Mesenchymal stem cell (in vitro differentiated cells and primary cell): ENCODE data around the gene GPX6.

Source experiments
- DNase-seq: peaks from one replicate; pipeline ENCODE4 v3.0.0-alpha.2; 2013
- H2AFZ ChIP-seq: one replicate; pipeline ENCODE4 v1.6.1; 2013; ENCODE audit warnings: low read depth, mild to moderate bottlenecking, control low read depth, inconsistent platforms, low read length, moderate library complexity
- H2AK5ac ChIP-seq: 2 replicates; pipeline ENCODE4 v1.6.1; 2013; ENCODE audit warnings: low read length, moderate library complexity, mild to moderate bottlenecking, inconsistent platforms; ENCODE audit not compliant: severe bottlenecking
- H2BK120ac ChIP-seq: one replicate; pipeline ENCODE4 v1.6.1; 2013; ENCODE audit warnings: low read depth, mild to moderate bottlenecking, inconsistent platforms, low read length, moderate library complexity
- H2BK12ac ChIP-seq, 2 experiments: one replicate each; pipeline ENCODE4 v1.6.1; 2013; ENCODE audit warnings: inconsistent platforms in 2 of 2, low read length in 2 of 2, mild to moderate bottlenecking in 2 of 2, moderate library complexity in 2 of 2, control low read depth in 1 of 2
- H2BK15ac ChIP-seq: one replicate; pipeline ENCODE4 v1.6.1; 2013; ENCODE audit warnings: mild to moderate bottlenecking, low read depth, inconsistent platforms; ENCODE audit not compliant: poor library complexity, severe bottlenecking
- H2BK5ac ChIP-seq: 2 replicates; pipeline ENCODE4 v1.6.1; 2013; ENCODE audit warnings: low read depth, mild to moderate bottlenecking, low read length, control low read depth, inconsistent platforms; ENCODE audit not compliant: poor library complexity, severe bottlenecking
- H3K14ac ChIP-seq, 2 experiments: one replicate each; pipeline ENCODE4 v1.6.1; 2013; ENCODE audit warnings: inconsistent platforms in 2 of 2, low read length in 2 of 2, control low read depth in 1 of 2, mild to moderate bottlenecking in 1 of 2, moderate library complexity in 1 of 2
- H3K18ac ChIP-seq, 2 experiments: one replicate each; pipeline ENCODE4 v1.6.1; 2013; ENCODE audit warnings: inconsistent platforms in 2 of 2, low read length in 2 of 2, control low read depth in 1 of 2, low read depth in 1 of 2, mild to moderate bottlenecking in 1 of 2
- H3K23ac ChIP-seq, 2 experiments: one replicate each; pipeline ENCODE4 v1.6.1; 2013; ENCODE audit warnings: inconsistent platforms in 2 of 2, low read length in 2 of 2, mild to moderate bottlenecking in 2 of 2, moderate library complexity in 2 of 2, control low read depth in 1 of 2
- H3K27ac ChIP-seq: 2 replicates; pipeline ENCODE4 v1.5.1; 2013; ENCODE audit warnings: mild to moderate bottlenecking, moderate library complexity, low read length, control low read depth, inconsistent platforms; ENCODE audit not compliant: poor library complexity, severe bottlenecking
- H3K27me3 ChIP-seq, 2 experiments: 2 replicates each; pipeline versions ENCODE4 v1.6.1 to v1.7.0; 2013; ENCODE audit warnings: low read length in 2 of 2, mild to moderate bottlenecking in 2 of 2, moderate library complexity in 2 of 2, control low read depth in 1 of 2, inconsistent platforms in 1 of 2; ENCODE audit not compliant: control insufficient read depth in 1 of 2, insufficient read depth in 1 of 2
- H3K36me3 ChIP-seq, 2 experiments: 2 replicates each; pipeline versions ENCODE4 v1.6.1 to v1.7.0; 2013; ENCODE audit warnings: low read length in 2 of 2, control low read depth in 1 of 2, inconsistent platforms in 1 of 2, low read depth in 1 of 2, mild to moderate bottlenecking in 1 of 2; ENCODE audit not compliant: insufficient read depth in 2 of 2, control insufficient read depth in 1 of 2
- H3K4ac ChIP-seq, 2 experiments: one replicate each; pipeline ENCODE4 v1.6.1; 2013; ENCODE audit warnings: inconsistent platforms in 2 of 2, low read length in 2 of 2, mild to moderate bottlenecking in 2 of 2, moderate library complexity in 2 of 2, control low read depth in 1 of 2, low read depth in 1 of 2
- H3K4me1 ChIP-seq: 2 replicates; pipeline ENCODE4 v1.6.1; 2013; ENCODE audit warnings: low read depth, low read length, control low read depth; ENCODE audit not compliant: control insufficient read depth, insufficient read depth
- H3K4me2 ChIP-seq: 2 replicates; pipeline ENCODE4 v1.6.1; 2013; ENCODE audit warnings: low read length, mild to moderate bottlenecking, inconsistent platforms; ENCODE audit not compliant: poor library complexity, severe bottlenecking
- H3K4me3 ChIP-seq, 2 experiments: 2 replicates each; pipeline versions ENCODE4 v1.5.1 to v1.7.0; 2013; ENCODE audit warnings: low read length in 2 of 2, mild to moderate bottlenecking in 2 of 2, control low read depth in 1 of 2, low read depth in 1 of 2; ENCODE audit not compliant: insufficient read depth in 1 of 2
- H3K79me1 ChIP-seq: replicated peaks from 2 replicates; pipeline ENCODE4 v1.6.1; 2013; ENCODE audit warnings: mild to moderate bottlenecking, control low read depth, low read length, inconsistent platforms; ENCODE audit not compliant: poor library complexity, severe bottlenecking
- H3K9ac ChIP-seq: 2 replicates; pipeline ENCODE4 v1.7.0; 2013; ENCODE audit warnings: mild to moderate bottlenecking, low read length, moderate library complexity
- H3K9me3 ChIP-seq: 2 replicates; pipeline ENCODE4 v1.7.0; 2013; ENCODE audit warnings: mild to moderate bottlenecking, low read length; ENCODE audit not compliant: control insufficient read depth
- H4K8ac ChIP-seq: one replicate; pipeline ENCODE4 v1.6.1; 2013; ENCODE audit warnings: inconsistent platforms, mild to moderate bottlenecking, low read length, moderate library complexity
- H4K91ac ChIP-seq: one replicate; pipeline ENCODE4 v1.6.1; 2013; ENCODE audit warnings: mild to moderate bottlenecking, low read length, inconsistent platforms
- WGBS: methylation state at CpG from one replicate; pipeline ENCODE4 v1.1.7; 2013; ENCODE audit warnings: mixed read lengths; 5-methylcytosine and 5-hydroxymethylcytosine counted together

The GPX6 gene

DNA sequence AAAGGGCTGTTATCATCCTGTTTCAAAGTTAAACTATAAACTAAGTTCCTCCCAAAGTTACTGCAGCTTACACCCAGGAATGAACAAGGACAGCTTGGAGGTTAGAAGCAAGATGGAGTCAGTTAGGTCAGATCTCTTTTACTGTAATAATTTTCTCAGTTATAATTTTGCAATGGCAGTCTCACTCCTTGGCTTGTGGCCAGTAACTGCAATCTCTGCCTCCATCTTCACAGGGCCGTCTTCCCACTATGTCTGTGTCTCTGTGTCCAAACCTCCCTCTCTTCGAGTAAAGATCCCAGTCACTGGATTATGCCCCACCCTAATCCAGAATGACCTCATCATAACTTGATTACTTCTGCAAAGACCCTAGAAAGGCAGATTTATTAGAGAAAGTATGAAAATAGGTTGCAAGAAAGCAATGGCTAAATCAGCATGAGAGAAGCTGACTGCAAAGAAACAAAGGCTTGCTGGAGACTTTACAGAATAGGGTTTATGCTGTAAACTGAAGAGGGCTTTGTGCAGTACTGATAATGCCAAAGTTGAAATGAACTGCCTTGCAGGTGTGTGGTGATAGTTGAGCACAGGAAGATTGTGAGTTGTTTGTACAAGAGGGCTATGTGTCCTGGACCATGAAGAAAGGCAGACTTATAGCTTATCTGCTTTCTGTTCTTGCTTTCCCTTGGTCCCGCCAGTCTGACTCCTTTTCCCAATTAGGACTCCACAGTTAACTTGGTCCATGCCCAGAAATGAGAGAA lies 28.4 kb downstream of the GPX6 start:
- H3K4ac ChIP-seq, result no peak overlapping the region
- no peaks in the 10 kb centered on the region for H3K9me3 ChIP-seq
- H2BK120ac ChIP-seq, result no peak overlapping the region
- no peaks in the 10 kb centered on the region for H3K36me3 ChIP-seq
- no peak overlapping the region for H3K4me3 ChIP-seq
- 64% methylated on average over 3 of the region's 3 CpGs for WGBS
- no peak for DNase-seq
- no peaks in the 10 kb centered on the region for H3K4me1 ChIP-seq
- no peak overlapping the region for H3K18ac ChIP-seq
- H3K27ac ChIP-seq, result no peak overlapping the region
- H4K91ac ChIP-seq, result no peak overlapping the region
- H3K27me3 ChIP-seq, result peaks cover 4 to 11% of the 10 kb centered on the region in 2 experiments
- no peak overlapping the region for H3K14ac ChIP-seq
- no peak overlapping the region for H4K8ac ChIP-seq
- H2BK12ac ChIP-seq, result no peak overlapping the region
- H2BK15ac ChIP-seq, result no peak overlapping the region
- H2AK5ac ChIP-seq, result no peak overlapping the region
- no peak overlapping the region for H2BK5ac ChIP-seq
- H3K4me2 ChIP-seq, result no peak overlapping the region
- H3K23ac ChIP-seq, result no peak overlapping the region
- no peaks in the 10 kb centered on the region for H3K79me1 ChIP-seq
- no peak overlapping the region for H3K9ac ChIP-seq
- H2AFZ ChIP-seq, result no peak overlapping the region

GRCh38 chr6:28486533-28486932 lies 29.1 kb downstream of the GPX6 start:
- Histone ChIP-seq H3K4me3 (no peak overlapping the region), H3K4ac (no peak overlapping the region), H2BK5ac (no peak overlapping the region), H3K4me2 (no peak overlapping the region), H3K79me1 (no peaks in the 10 kb centered on the region), H3K4me1 (no peaks in the 10 kb centered on the region), H3K9ac (no peak overlapping the region), H3K23ac (no peak overlapping the region), H3K9me3 (no peaks in the 10 kb centered on the region), H3K14ac (no peak overlapping the region), H3K27ac (no peak overlapping the region), H2AFZ (no peak overlapping the region), H2BK120ac (no peak overlapping the region), H3K18ac (no peak overlapping the region), H4K8ac (no peak overlapping the region), H3K36me3 (no peaks in the 10 kb centered on the region), H2BK12ac (no peak overlapping the region), H4K91ac (no peak overlapping the region), H2BK15ac (no peak overlapping the region), H3K27me3 (peaks cover 10 to 16% of the 10 kb centered on the region in 2 experiments), H2AK5ac (no peak overlapping the region)
- no CpG with 5 or more reads among the region's 1 CpG for WGBS
- no peak for DNase-seq

- no peak overlapping the region for H3K14ac ChIP-seq
- H3K79me1 ChIP-seq, result no peaks in the 10 kb centered on the region
- H3K4ac ChIP-seq, result no peak overlapping the region
- no peak overlapping the region for H2BK5ac ChIP-seq
- H2AK5ac ChIP-seq, result no peak overlapping the region
- no peak overlapping the region for H2BK12ac ChIP-seq
- no peak overlapping the region for H3K27ac ChIP-seq
- H2BK15ac ChIP-seq, result no peak overlapping the region
- no peak overlapping the region for H3K23ac ChIP-seq
- WGBS, result 87% methylated on average over 3 of the region's 3 CpGs
- H4K8ac ChIP-seq, result no peak overlapping the region
- H3K4me2 ChIP-seq, result no peak overlapping the region
- H2AFZ ChIP-seq, result no peak overlapping the region
- H3K36me3 ChIP-seq, result no peaks in the 10 kb centered on the region
- H3K9me3 ChIP-seq, result no peaks in the 10 kb centered on the region
- no peak overlapping the region for H3K18ac ChIP-seq
- no peak overlapping the region for H3K9ac ChIP-seq
- H2BK120ac ChIP-seq, result no peak overlapping the region
- H3K4me3 ChIP-seq, result no peak overlapping the region
- DNase-seq, result no peak
- H3K4me1 ChIP-seq, result no peaks in the 10 kb centered on the region
- H4K91ac ChIP-seq, result no peak overlapping the region
- peaks cover 20 to 24% of the 10 kb centered on the region in 2 experiments for H3K27me3 ChIP-seq
Observed at GRCh38 chr6:28485482-28485881, 30.1 kb downstream of the GPX6 start.

- Histone ChIP-seq H3K14ac (no peak overlapping the region), H2BK120ac (no peak overlapping the region), H4K8ac (no peak overlapping the region), H2BK15ac (no peak overlapping the region), H3K27me3 (peaks cover 41 to 58% of the 10 kb centered on the region in 2 experiments), H4K91ac (no peak overlapping the region), H3K79me1 (no peaks in the 10 kb centered on the region), H2BK12ac (no peak overlapping the region), H2AFZ (no peak overlapping the region), H3K4me1 (no peaks in the 10 kb centered on the region), H3K27ac (no peak overlapping the region), H3K23ac (no peak overlapping the region), H3K4ac (no peak overlapping the region), H3K9ac (no peak overlapping the region), H3K36me3 (no peaks in the 10 kb centered on the region), H3K18ac (no peak overlapping the region), H3K4me3 (no peak overlapping the region), H2AK5ac (no peak overlapping the region), H3K9me3 (no peaks in the 10 kb centered on the region), H2BK5ac (no peak overlapping the region), H3K4me2 (no peak overlapping the region)
- no peak for DNase-seq
- 83% methylated on average over 8 of the region's 9 CpGs for WGBS
Observed at GRCh38 chr6:28480253-28480932, 35.2 kb downstream of the GPX6 start.
